PC-9 (cell line): ENCODE results near the gene CHST7.

Experiments used
- CTCF ChIP-seq: fragments of 200-600 bp; sonication (generic); conservative IDR thresholded peaks from 2 replicates; pipeline ENCODE4 v1.6.1; 2017; ENCODE audit warnings: mixed run types, antibody characterized with exemption, mild to moderate bottlenecking, moderate library complexity
- EZH2 ChIP-seq: fragments of 200-600 bp; sonication (generic); IDR thresholded peaks from 2 replicates; pipeline ENCODE4 v1.8.0; 2017; ENCODE audit warnings: antibody characterized with exemption, low read depth

- TF ChIP-seq CTCF, result no peak
- no peak for TF ChIP-seq EZH2
These were observed 1.3 kb downstream of the CHST7 start for GRCh38 chrX:46574774-46575381.
